ENCODE results near the gene PAX7.

The PAX7 gene

GRCh38 chr1:18684303-18684702 lies 53.7 kb downstream of the PAX7 start:
- no peak for TF ChIP-seq TAF1 (IDR thresholded peaks at IDR 0.05; ENCODE audit: borderline replicate concordance, insufficient read depth, low read length)
- TF ChIP-seq POLR2AphosphoS5 (IDR thresholded peaks at IDR 0.05; ENCODE audit: low read depth, low read length): no peak
- TF ChIP-seq FOXP2 (optimal IDR thresholded peaks at IDR 0.05; ENCODE audit: borderline replicate concordance, extremely low read depth, extremely low read length, insufficient read depth): no peak
- no peak for TF ChIP-seq SIN3A (IDR thresholded peaks at IDR 0.05; ENCODE audit: borderline replicate concordance, insufficient read depth, low read length)
- TF ChIP-seq REST (IDR thresholded peaks at IDR 0.05; ENCODE audit: insufficient read depth in 1 of 2, low read depth in 2 of 2, low read length in 2 of 2): no peak

DNA sequence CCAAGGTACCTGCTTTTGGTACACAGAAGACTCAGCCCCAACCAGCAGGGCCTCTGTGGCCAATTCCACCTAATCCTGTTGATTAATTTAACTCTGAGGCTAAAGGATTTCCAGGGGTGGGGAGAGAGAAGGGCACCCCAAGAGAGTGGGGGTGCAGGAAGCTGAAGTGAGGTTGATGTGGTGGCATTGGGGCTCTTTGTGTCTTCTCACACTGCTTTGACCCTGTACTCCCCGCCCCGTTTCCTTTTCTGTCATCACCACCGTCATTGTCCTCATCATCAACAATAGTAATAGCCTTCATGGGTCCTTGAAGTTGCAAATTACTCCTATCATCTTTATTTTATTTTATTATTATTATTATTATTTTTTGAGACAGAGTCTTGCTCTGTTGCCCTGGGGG lies 55.9 kb downstream of the PAX7 start:
- no peak for TF ChIP-seq POLR2AphosphoS5 (IDR thresholded peaks at IDR 0.05; ENCODE audit: low read depth, low read length)
- TF ChIP-seq TAF1 (IDR thresholded peaks at IDR 0.05; ENCODE audit: borderline replicate concordance, insufficient read depth, low read length): no peak
- TF ChIP-seq SIN3A (IDR thresholded peaks at IDR 0.05; ENCODE audit: borderline replicate concordance, insufficient read depth, low read length): no peak
- TF ChIP-seq FOXP2 (optimal IDR thresholded peaks at IDR 0.05; ENCODE audit: borderline replicate concordance, extremely low read depth, extremely low read length, insufficient read depth): no peak
- TF ChIP-seq REST (IDR thresholded peaks at IDR 0.05; ENCODE audit: insufficient read depth in 1 of 2, low read depth in 2 of 2, low read length in 2 of 2): no peak

- TF ChIP-seq REST (IDR thresholded peaks at IDR 0.05; ENCODE audit: insufficient read depth in 1 of 2, low read depth in 2 of 2, low read length in 2 of 2): no peak
- TF ChIP-seq SIN3A (IDR thresholded peaks at IDR 0.05; ENCODE audit: borderline replicate concordance, insufficient read depth, low read length): no peak
- no peak for TF ChIP-seq POLR2AphosphoS5 (IDR thresholded peaks at IDR 0.05; ENCODE audit: low read depth, low read length)
- no peak for TF ChIP-seq FOXP2 (optimal IDR thresholded peaks at IDR 0.05; ENCODE audit: borderline replicate concordance, extremely low read depth, extremely low read length, insufficient read depth)
- TF ChIP-seq TAF1 (IDR thresholded peaks at IDR 0.05; ENCODE audit: borderline replicate concordance, insufficient read depth, low read length): no peak
Measured at GRCh38 chr1:18687273-18687672, 56.6 kb downstream of the PAX7 start.

DNA sequence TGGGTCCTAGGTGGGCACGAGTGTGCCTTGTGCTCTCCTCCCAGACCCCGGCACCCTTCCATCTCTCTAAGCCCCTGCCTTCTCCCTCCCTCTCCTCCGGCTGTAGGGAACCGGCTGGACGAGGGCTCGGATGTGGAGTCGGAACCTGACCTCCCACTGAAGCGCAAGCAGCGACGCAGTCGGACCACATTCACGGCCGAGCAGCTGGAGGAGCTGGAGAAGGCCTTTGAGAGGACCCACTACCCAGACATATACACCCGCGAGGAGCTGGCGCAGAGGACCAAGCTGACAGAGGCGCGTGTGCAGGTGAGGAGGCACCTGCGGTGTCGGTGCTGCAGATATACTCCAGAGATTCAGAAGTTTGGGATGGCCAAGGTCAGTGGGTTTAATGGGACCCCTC lies 61.0 kb downstream of the PAX7 start:
- TF ChIP-seq REST (IDR thresholded peaks at IDR 0.05; ENCODE audit: insufficient read depth in 1 of 2, low read depth in 2 of 2, low read length in 2 of 2) (no peak), FOXP2 (optimal IDR thresholded peaks at IDR 0.05; ENCODE audit: borderline replicate concordance, extremely low read depth, extremely low read length, insufficient read depth) (no peak), TAF1 (IDR thresholded peaks at IDR 0.05; ENCODE audit: borderline replicate concordance, insufficient read depth, low read length) (no peak), POLR2AphosphoS5 (IDR thresholded peaks at IDR 0.05; ENCODE audit: low read depth, low read length) (no peak), SIN3A (IDR thresholded peaks at IDR 0.05; ENCODE audit: borderline replicate concordance, insufficient read depth, low read length) (no peak)

Measured in PFSK-1 (cell line).